ENCODE measurements around the gene DAP. TPM values are rescaled to one million over a fixed set of nuclear protein-coding genes. Genes with fewer than 3 reads are reported as not detected.

The DAP gene
- polyA plus RNA-seq, 4 donors, result 81.2 to 203 (median 142) TPM

- Histone ChIP-seq H3K4me3 (ENCODE audit: low read depth in 1 of 3, low read length in 3 of 3) (no peak overlapping the region), H3K27ac (ENCODE audit: low read depth in 1 of 3, low read length in 2 of 3) (no peak overlapping the region), H3K36me3 (ENCODE audit: control insufficient read depth in 3 of 3, insufficient read depth in 2 of 3, low read depth in 1 of 3, low read length in 3 of 3) (peaks cover 6 to 41% (median 17%) of the 10 kb centered on the region in 3 donors), H3K27me3 (ENCODE audit: control insufficient read depth in 3 of 3, insufficient read depth in 3 of 3, low read length in 3 of 3) (no peaks in the 10 kb centered on the region), H3K9me3 (ENCODE audit: control insufficient read depth in 2 of 2, insufficient read depth in 1 of 2, low read depth in 1 of 2, low read length in 1 of 2) (peaks cover 0 to 16% of the 10 kb centered on the region in 2 donors), H3K4me1 (ENCODE audit: control insufficient read depth in 3 of 3, insufficient read depth in 2 of 3, low read depth in 1 of 3, low read length in 2 of 3) (peaks cover 7 to 12% (median 10%) of the 10 kb centered on the region in 3 donors)
- WGBS, 3 donors, result 69 to 93% (median 87%) methylated on average over 5 of the region's 5 CpGs
- FAIRE-seq, result no peak
- peak in 1 of 2 donors; percentile 23 for DNase-seq
Observed at GRCh38 chr5:10745133-10745532, 15.9 kb downstream of the DAP start.

DNA sequence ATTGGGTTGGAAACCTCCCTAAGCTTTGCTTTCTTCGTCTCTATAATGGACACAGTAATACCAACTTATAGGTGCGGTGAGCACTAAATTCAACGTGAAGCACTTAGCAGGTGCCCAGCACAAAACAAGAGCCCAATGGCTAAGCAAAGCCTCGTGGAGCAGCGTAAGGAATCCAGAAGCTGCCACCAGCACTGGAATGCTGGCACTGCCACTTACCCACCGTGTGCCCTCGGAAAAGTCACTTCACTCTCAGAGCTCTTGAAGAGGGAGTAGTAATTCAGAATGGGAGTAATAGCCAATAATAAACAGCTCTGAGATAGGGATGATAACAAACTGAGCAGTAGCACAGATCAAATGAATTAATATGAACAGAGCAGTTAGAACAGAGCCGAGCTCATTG, 16.4 kb downstream of the DAP start:
- DNase-seq, result no peak
- Histone ChIP-seq H3K27me3 (ENCODE audit: control insufficient read depth in 3 of 3, insufficient read depth in 3 of 3, low read length in 3 of 3) (no peaks in the 10 kb centered on the region), H3K27ac (ENCODE audit: low read depth in 1 of 3, low read length in 2 of 3) (peak overlapping the region in 1 of 3 donors; percentile 47), H3K9me3 (ENCODE audit: control insufficient read depth in 2 of 2, insufficient read depth in 1 of 2, low read depth in 1 of 2, low read length in 1 of 2) (peaks cover 0 to 16% of the 10 kb centered on the region in 2 donors), H3K4me3 (ENCODE audit: low read depth in 1 of 3, low read length in 3 of 3) (no peak overlapping the region), H3K36me3 (ENCODE audit: control insufficient read depth in 3 of 3, insufficient read depth in 2 of 3, low read depth in 1 of 3, low read length in 3 of 3) (peaks cover 6 to 37% (median 17%) of the 10 kb centered on the region in 3 donors), H3K4me1 (ENCODE audit: control insufficient read depth in 3 of 3, insufficient read depth in 2 of 3, low read depth in 1 of 3, low read length in 2 of 3) (peaks cover 7 to 12% (median 10%) of the 10 kb centered on the region in 3 donors)
- no peak for FAIRE-seq
- WGBS, 3 donors, result 87 to 95% (median 94%) methylated on average over 8 of the region's 8 CpGs

- no peak for FAIRE-seq
Observed at GRCh38 chr5:10743951-10744350, 17.1 kb downstream of the DAP start.

GRCh38 chr5:10743526-10743925, 17.5 kb downstream of the DAP start:
- no peak for FAIRE-seq
- no peak overlapping the region for H3K27ac ChIP-seq (ENCODE audit: low read depth in 1 of 3, low read length in 2 of 3)
- DNase-seq, result no peak
- H3K4me3 ChIP-seq (ENCODE audit: low read depth in 1 of 3, low read length in 3 of 3), result no peak overlapping the region
- H3K27me3 ChIP-seq (ENCODE audit: control insufficient read depth in 3 of 3, insufficient read depth in 3 of 3, low read length in 3 of 3), result no peaks in the 10 kb centered on the region
- H3K4me1 ChIP-seq (ENCODE audit: control insufficient read depth in 3 of 3, insufficient read depth in 2 of 3, low read depth in 1 of 3, low read length in 2 of 3), result peaks cover 7 to 12% (median 10%) of the 10 kb centered on the region in 3 donors
- peaks cover 0 to 20% of the 10 kb centered on the region in 2 donors for H3K9me3 ChIP-seq (ENCODE audit: control insufficient read depth in 2 of 2, insufficient read depth in 1 of 2, low read depth in 1 of 2, low read length in 1 of 2)
- H3K36me3 ChIP-seq (ENCODE audit: control insufficient read depth in 3 of 3, insufficient read depth in 2 of 3, low read depth in 1 of 3, low read length in 3 of 3), result peaks cover 6 to 42% (median 14%) of the 10 kb centered on the region in 3 donors
- 62 to 92% (median 81%) methylated on average over 5 of the region's 5 CpGs for WGBS, 3 donors

More at GRCh38 chr5:10743951-10744350, 17.1 kb downstream of the DAP start:
- DNase-seq, result no peak
- no peak overlapping the region for H3K4me3 ChIP-seq (ENCODE audit: low read depth in 1 of 3, low read length in 3 of 3)
- H3K9me3 ChIP-seq (ENCODE audit: control insufficient read depth in 2 of 2, insufficient read depth in 1 of 2, low read depth in 1 of 2, low read length in 1 of 2), result peaks cover 0 to 20% of the 10 kb centered on the region in 2 donors
- no peaks in the 10 kb centered on the region for H3K27me3 ChIP-seq (ENCODE audit: control insufficient read depth in 3 of 3, insufficient read depth in 3 of 3, low read length in 3 of 3)
- no peak overlapping the region for H3K27ac ChIP-seq (ENCODE audit: low read depth in 1 of 3, low read length in 2 of 3)
- H3K36me3 ChIP-seq (ENCODE audit: control insufficient read depth in 3 of 3, insufficient read depth in 2 of 3, low read depth in 1 of 3, low read length in 3 of 3), result peaks cover 6 to 39% (median 14%) of the 10 kb centered on the region in 3 donors
- H3K4me1 ChIP-seq (ENCODE audit: control insufficient read depth in 3 of 3, insufficient read depth in 2 of 3, low read depth in 1 of 3, low read length in 2 of 3), result peaks cover 7 to 12% (median 10%) of the 10 kb centered on the region in 3 donors

- Histone ChIP-seq H3K4me3 (ENCODE audit: low read depth in 1 of 3, low read length in 3 of 3) (no peak overlapping the region), H3K9me3 (ENCODE audit: control insufficient read depth in 2 of 2, insufficient read depth in 1 of 2, low read depth in 1 of 2, low read length in 1 of 2) (peaks cover 0 to 24% of the 10 kb centered on the region in 2 donors), H3K36me3 (ENCODE audit: control insufficient read depth in 3 of 3, insufficient read depth in 2 of 3, low read depth in 1 of 3, low read length in 3 of 3) (peaks cover 3 to 37% (median 14%) of the 10 kb centered on the region in 3 donors), H3K27me3 (ENCODE audit: control insufficient read depth in 3 of 3, insufficient read depth in 3 of 3, low read length in 3 of 3) (no peaks in the 10 kb centered on the region), H3K27ac (ENCODE audit: low read depth in 1 of 3, low read length in 2 of 3) (no peak overlapping the region), H3K4me1 (ENCODE audit: control insufficient read depth in 3 of 3, insufficient read depth in 2 of 3, low read depth in 1 of 3, low read length in 2 of 3) (peaks cover 0 to 3% (median 0%) of the 10 kb centered on the region in 3 donors)
- FAIRE-seq, result no peak
- DNase-seq, result no peak
- 84 to 93% (median 90%) methylated on average over 9 of the region's 9 CpGs for WGBS, 3 donors
Observed at GRCh38 chr5:10741661-10742060, 19.4 kb downstream of the DAP start.

- Histone ChIP-seq H3K36me3 (ENCODE audit: control insufficient read depth in 3 of 3, insufficient read depth in 2 of 3, low read depth in 1 of 3, low read length in 3 of 3) (peaks cover 0 to 41% (median 14%) of the 10 kb centered on the region in 3 donors), H3K9me3 (ENCODE audit: control insufficient read depth in 2 of 2, insufficient read depth in 1 of 2, low read depth in 1 of 2, low read length in 1 of 2) (peaks cover 0 to 24% of the 10 kb centered on the region in 2 donors), H3K4me3 (ENCODE audit: low read depth in 1 of 3, low read length in 3 of 3) (no peak overlapping the region), H3K27ac (ENCODE audit: low read depth in 1 of 3, low read length in 2 of 3) (no peak overlapping the region), H3K4me1 (ENCODE audit: control insufficient read depth in 3 of 3, insufficient read depth in 2 of 3, low read depth in 1 of 3, low read length in 2 of 3) (peaks cover 0 to 3% (median 2%) of the 10 kb centered on the region in 3 donors), H3K27me3 (ENCODE audit: control insufficient read depth in 3 of 3, insufficient read depth in 3 of 3, low read length in 3 of 3) (no peaks in the 10 kb centered on the region)
- 50 to 88% (median 72%) methylated on average over 2 of the region's 2 CpGs for WGBS, 3 donors
- DNase-seq, result no peak
- no peak for FAIRE-seq
Observed at GRCh38 chr5:10740384-10740783, 20.6 kb downstream of the DAP start.

DNA sequence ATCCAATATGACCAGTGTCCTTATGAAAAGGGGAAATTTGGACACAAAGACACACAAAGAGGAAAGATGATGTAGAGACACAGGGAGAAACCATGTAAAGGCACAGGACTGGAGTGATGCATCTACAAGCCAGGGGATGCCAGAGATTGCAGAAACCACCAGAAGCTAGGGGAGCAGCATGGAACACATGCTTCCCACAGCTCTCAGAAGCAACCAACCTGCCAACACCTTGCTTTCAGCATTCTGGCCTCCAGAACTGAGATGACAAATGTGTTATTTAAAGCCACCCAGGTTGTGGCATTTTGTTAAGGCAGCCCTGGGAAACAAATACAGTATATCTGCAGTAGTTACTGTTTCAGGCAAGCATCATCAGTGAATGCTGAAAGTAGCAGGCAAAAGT, 23.2 kb downstream of the DAP start:
- no peak for DNase-seq
- FAIRE-seq, result no peak
- Histone ChIP-seq H3K4me3 (ENCODE audit: low read depth in 1 of 3, low read length in 3 of 3) (no peak overlapping the region), H3K27me3 (ENCODE audit: control insufficient read depth in 3 of 3, insufficient read depth in 3 of 3, low read length in 3 of 3) (no peaks in the 10 kb centered on the region), H3K27ac (ENCODE audit: low read depth in 1 of 3, low read length in 2 of 3) (no peak overlapping the region), H3K4me1 (ENCODE audit: control insufficient read depth in 3 of 3, insufficient read depth in 2 of 3, low read depth in 1 of 3, low read length in 2 of 3) (peaks cover 0 to 9% (median 4%) of the 10 kb centered on the region in 3 donors), H3K9me3 (ENCODE audit: control insufficient read depth in 2 of 2, insufficient read depth in 1 of 2, low read depth in 1 of 2, low read length in 1 of 2) (peaks cover 0 to 23% of the 10 kb centered on the region in 2 donors), H3K36me3 (ENCODE audit: control insufficient read depth in 3 of 3, insufficient read depth in 2 of 3, low read depth in 1 of 3, low read length in 3 of 3) (peaks cover 3 to 36% (median 5%) of the 10 kb centered on the region in 3 donors)

- peaks cover 5 to 33% (median 6%) of the 10 kb centered on the region in 3 donors for H3K36me3 ChIP-seq (ENCODE audit: control insufficient read depth in 3 of 3, insufficient read depth in 2 of 3, low read depth in 1 of 3, low read length in 3 of 3)
- peaks cover 0 to 9% (median 4%) of the 10 kb centered on the region in 3 donors for H3K4me1 ChIP-seq (ENCODE audit: control insufficient read depth in 3 of 3, insufficient read depth in 2 of 3, low read depth in 1 of 3, low read length in 2 of 3)
- 92 to 94% (median 92%) methylated on average over 5 of the region's 5 CpGs for WGBS, 3 donors
- no peaks in the 10 kb centered on the region for H3K27me3 ChIP-seq (ENCODE audit: control insufficient read depth in 3 of 3, insufficient read depth in 3 of 3, low read length in 3 of 3)
- DNase-seq (no peak), FAIRE-seq (no peak)
- no peak overlapping the region for H3K4me3 ChIP-seq (ENCODE audit: low read depth in 1 of 3, low read length in 3 of 3)
- no peak overlapping the region for H3K27ac ChIP-seq (ENCODE audit: low read depth in 1 of 3, low read length in 2 of 3)
- H3K9me3 ChIP-seq (ENCODE audit: control insufficient read depth in 2 of 2, insufficient read depth in 1 of 2, low read depth in 1 of 2, low read length in 1 of 2), result peaks cover 0 to 14% of the 10 kb centered on the region in 2 donors
Observed at GRCh38 chr5:10736808-10737207, 24.2 kb downstream of the DAP start.

- WGBS, 3 donors, result 80 to 90% (median 86%) methylated on average over 11 of the region's 11 CpGs
- no peak for FAIRE-seq
- Histone ChIP-seq H3K36me3 (ENCODE audit: control insufficient read depth in 3 of 3, insufficient read depth in 2 of 3, low read depth in 1 of 3, low read length in 3 of 3) (peaks cover 2 to 35% (median 6%) of the 10 kb centered on the region in 3 donors), H3K4me1 (ENCODE audit: control insufficient read depth in 3 of 3, insufficient read depth in 2 of 3, low read depth in 1 of 3, low read length in 2 of 3) (peaks cover 0 to 9% (median 4%) of the 10 kb centered on the region in 3 donors), H3K9me3 (ENCODE audit: control insufficient read depth in 2 of 2, insufficient read depth in 1 of 2, low read depth in 1 of 2, low read length in 1 of 2) (peaks cover 0 to 14% of the 10 kb centered on the region in 2 donors), H3K27ac (ENCODE audit: low read depth in 1 of 3, low read length in 2 of 3) (no peak overlapping the region), H3K4me3 (ENCODE audit: low read depth in 1 of 3, low read length in 3 of 3) (no peak overlapping the region), H3K27me3 (ENCODE audit: control insufficient read depth in 3 of 3, insufficient read depth in 3 of 3, low read length in 3 of 3) (no peaks in the 10 kb centered on the region)
- no peak for DNase-seq
Observed at GRCh38 chr5:10736354-10736753, 24.7 kb downstream of the DAP start.

Measured in small intestine (tissue), 7 donors.